ENCODE data around the gene NPR3. TPM values are rescaled to one million over a fixed set of nuclear protein-coding genes. Genes with fewer than 3 reads are reported as not detected.

Gene NPR3
- total and polyA plus RNA-seq, 2 of the 8 experiments (the other 6 are each of a cell fraction or from before 2014, with no cell fraction given), result not detected

- no peak overlapping the region for H3K27ac ChIP-seq (ENCODE audit: low read depth, low read length)
- no peak overlapping the region for H4K8ac ChIP-seq (ENCODE audit: extremely low read depth, insufficient read depth, low read length)
- H3K23ac ChIP-seq (ENCODE audit: insufficient read length), result no peak overlapping the region
- H3K79me2 ChIP-seq (ENCODE audit: control insufficient read depth in 1 of 2, insufficient read depth in 2 of 2, low read length in 2 of 2), result no peaks in the 10 kb centered on the region
- WGBS, 2 experiments (ENCODE audit: extremely low coverage in 1 of 2, insufficient coverage in 1 of 2, insufficient read length in 1 of 2, insufficient replicate concordance in 2 of 2, low coverage in 1 of 2, low lambda C conversion rate in 2 of 2, missing lambda C conversion rate in 1 of 2), result 84% methylated on average over 3 of the region's 3 CpGs; no CpG with 5 or more reads in 1 of the 2 experiments
- no peaks in the 10 kb centered on the region for H3K36me3 ChIP-seq (ENCODE audit: control insufficient read depth in 2 of 4, insufficient read depth in 4 of 4, low read length in 3 of 4)
- no peaks in the 10 kb centered on the region for H3K27me3 ChIP-seq (replicated peaks in 1 of 4; ENCODE audit: control insufficient read depth in 3 of 4, extremely low read depth in 1 of 4, insufficient read depth in 3 of 4, low read length in 3 of 4)
- no peak overlapping the region for H4K5ac ChIP-seq (ENCODE audit: insufficient read length, low read depth, low read length)
- no peaks in the 10 kb centered on the region; a peak in 1 of 4 replicates for H3K9me3 ChIP-seq (ENCODE audit: insufficient read depth in 2 of 2, low read depth in 1 of 2, low read length in 1 of 2)
- H3K23me2 ChIP-seq (ENCODE audit: low read depth, low read length), result no peaks in the 10 kb centered on the region
- H2BK12ac ChIP-seq (ENCODE audit: low read depth, low read length), result no peak overlapping the region
- no peak overlapping the region for H3K4me2 ChIP-seq (ENCODE audit: insufficient read depth in 1 of 2, low read depth in 2 of 2, low read length in 2 of 2)
- H3K4me3 ChIP-seq (ENCODE audit: extremely low read depth in 1 of 4, insufficient read depth in 2 of 4, low read depth in 3 of 4, low read length in 4 of 4), result no peak overlapping the region
- H2AFZ ChIP-seq (ENCODE audit: low read length), result no peak overlapping the region
- H3K79me1 ChIP-seq (ENCODE audit: low read depth, low read length), result no peaks in the 10 kb centered on the region
- no peak overlapping the region for H2AK5ac ChIP-seq (ENCODE audit: low read depth, low read length)
- no peak overlapping the region for H2BK120ac ChIP-seq (replicated peaks; ENCODE audit: low read depth, low read length)
- DNase-seq (ENCODE audit: low read depth in 1 of 2, low spot score in 2 of 2) (no peak), FAIRE-seq (no peak)
- no peak overlapping the region for H3K56ac ChIP-seq (replicated peaks; ENCODE audit: insufficient read length, low read depth, low read length)
- no peaks in the 10 kb centered on the region for H3K4me1 ChIP-seq (replicated peaks in 1 of 4; ENCODE audit: control insufficient read depth in 3 of 4, insufficient read depth in 4 of 4, low read length in 3 of 4)
- POLR2A ChIA-PET (ENCODE audit: partially characterized antibody), result no interaction called here
- no peak overlapping the region for H2BK5ac ChIP-seq (ENCODE audit: low read depth, low read length)
- H2BK15ac ChIP-seq (ENCODE audit: low read length), result no peak overlapping the region
- no peak overlapping the region for H3K4ac ChIP-seq (replicated peaks; ENCODE audit: insufficient read length, low read depth, low read length)
- no peak overlapping the region for H3K9ac ChIP-seq (replicated peaks in 1 of 4; ENCODE audit: extremely low read depth in 1 of 4, low read depth in 3 of 4, low read length in 3 of 4)
- CTCF ChIA-PET (ENCODE audit: partially characterized antibody), result interaction anchor here (0.8 kb wide), 1 partner anchor 12 kb away, joined by 3 read pairs; no protein-coding TSS in a partner anchor
- H3K14ac ChIP-seq (ENCODE audit: insufficient read length), result no peak overlapping the region
- no peak overlapping the region for H3K18ac ChIP-seq (ENCODE audit: extremely low read depth, low read length)
- no peak overlapping the region for H4K91ac ChIP-seq (replicated peaks; ENCODE audit: insufficient read length, low read length)
- no peaks in the 10 kb centered on the region for H4K20me1 ChIP-seq (replicated peaks in 1 of 2; ENCODE audit: control insufficient read depth in 1 of 2, insufficient read depth in 2 of 2, low read length in 2 of 2)
- no peak overlapping the region for H2BK20ac ChIP-seq (ENCODE audit: low read length)
- no peak for TF ChIP-seq BCL11A (IDR thresholded peaks at IDR 0.05; ENCODE audit: low read depth in 2 of 2, low read length in 2 of 2)
- no peak for TF ChIP-seq PHF8 (conservative IDR thresholded peaks at IDR 0.05; ENCODE audit: low read depth, low read length)
- no peak for TF ChIP-seq NANOG (IDR thresholded peaks at IDR 0.05; ENCODE audit: insufficient read depth, low read depth, low read length, poor library complexity, severe bottlenecking)
- no peak for TF ChIP-seq RXRA (IDR thresholded peaks at IDR 0.05; ENCODE audit: insufficient read depth, low read depth, low read length)
- TF ChIP-seq SIN3A (conservative IDR thresholded peaks at IDR 0.05 in 1 of 2, IDR thresholded peaks at IDR 0.05 in 1 of 2; ENCODE audit: low read depth in 1 of 2, low read length in 2 of 2), result no peak
- no peak for TF ChIP-seq POU5F1 (IDR thresholded peaks at IDR 0.05; ENCODE audit: low read depth, low read length)
- no peak for TF ChIP-seq EGR1 (IDR thresholded peaks at IDR 0.05; ENCODE audit: borderline replicate concordance, low read depth, low read length)
- no peak for TF ChIP-seq CBX8 (IDR thresholded peaks at IDR 0.05; ENCODE audit: borderline replicate concordance, low read depth, low read length)
- TF ChIP-seq SP1 (IDR thresholded peaks at IDR 0.05; ENCODE audit: low read depth, low read length), result no peak
- TF ChIP-seq POLR2AphosphoS5 (IDR thresholded peaks at IDR 0.05; ENCODE audit: low read depth, low read length), result no peak
- no peak for TF ChIP-seq HDAC6 (IDR thresholded peaks at IDR 0.05; ENCODE audit: low read depth, low read length)
- no peak for TF ChIP-seq SIRT6 (IDR thresholded peaks at IDR 0.05; ENCODE audit: low read length)
- no peak for TF ChIP-seq RAD21 (IDR thresholded peaks at IDR 0.05 in 1 of 2, conservative IDR thresholded peaks at IDR 0.05 in 1 of 2; ENCODE audit: low read depth in 2 of 2, low read length in 2 of 2)
These were observed 18.9 kb upstream of the NPR3 start for GRCh38 chr5:32692036-32692746.

Data from H1 (cell line).